Erythroblast (primary cell): ENCODE results near the gene ARHGEF7.

Source experiments
- GATA1 ChIP-seq: IDR thresholded peaks from 2 replicates; pipeline ENCODE4 v1.6.1; 2011; ENCODE audit warnings: low read depth, mild to moderate bottlenecking, control low read depth, low read length, moderate library complexity
- POLR2A ChIP-seq: IDR thresholded peaks from 2 replicates; pipeline ENCODE4 v1.6.1; 2011; ENCODE audit warnings: mild to moderate bottlenecking, low read length

GRCh38 chr13:111248822-111249221 lies 133.7 kb downstream of the ARHGEF7 start:
- TF ChIP-seq POLR2A: no peak
- TF ChIP-seq GATA1: no peak
